GM10266 (cell line): ENCODE measurements around the gene HPCAL4.
A peak's percentile ranks its signal among the peaks of the same experiment; 100 is the strongest.

ENCODE experiments used
- DNase-seq: peaks from one replicate; pipeline ENCODE4 v3.0.0; 2012; ENCODE audit errors: extremely low spot score
- TF ChIP-seq, protein P1 (sequence below): IDR thresholded peaks from 2 replicates; pipeline ENCODE4 v1.5.1; 2012; ENCODE audit warnings: mild to moderate bottlenecking, low read depth; ENCODE audit not compliant: control insufficient read depth, insufficient read depth; ENCODE audit errors: missing control alignments

The HPCAL4 gene

GRCh38 chr1:39679821-39680220, 11.4 kb downstream of the HPCAL4 start:
- TF ChIP-seq, protein P1, sequence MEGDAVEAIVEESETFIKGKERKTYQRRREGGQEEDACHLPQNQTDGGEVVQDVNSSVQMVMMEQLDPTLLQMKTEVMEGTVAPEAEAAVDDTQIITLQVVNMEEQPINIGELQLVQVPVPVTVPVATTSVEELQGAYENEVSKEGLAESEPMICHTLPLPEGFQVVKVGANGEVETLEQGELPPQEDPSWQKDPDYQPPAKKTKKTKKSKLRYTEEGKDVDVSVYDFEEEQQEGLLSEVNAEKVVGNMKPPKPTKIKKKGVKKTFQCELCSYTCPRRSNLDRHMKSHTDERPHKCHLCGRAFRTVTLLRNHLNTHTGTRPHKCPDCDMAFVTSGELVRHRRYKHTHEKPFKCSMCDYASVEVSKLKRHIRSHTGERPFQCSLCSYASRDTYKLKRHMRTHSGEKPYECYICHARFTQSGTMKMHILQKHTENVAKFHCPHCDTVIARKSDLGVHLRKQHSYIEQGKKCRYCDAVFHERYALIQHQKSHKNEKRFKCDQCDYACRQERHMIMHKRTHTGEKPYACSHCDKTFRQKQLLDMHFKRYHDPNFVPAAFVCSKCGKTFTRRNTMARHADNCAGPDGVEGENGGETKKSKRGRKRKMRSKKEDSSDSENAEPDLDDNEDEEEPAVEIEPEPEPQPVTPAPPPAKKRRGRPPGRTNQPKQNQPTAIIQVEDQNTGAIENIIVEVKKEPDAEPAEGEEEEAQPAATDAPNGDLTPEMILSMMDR, result no peak
- no peak for DNase-seq

- no peak for DNase-seq
- TF ChIP-seq, protein P1, result no peak
These were observed 12.3 kb downstream of the HPCAL4 start for GRCh38 chr1:39678889-39679288.

DNA sequence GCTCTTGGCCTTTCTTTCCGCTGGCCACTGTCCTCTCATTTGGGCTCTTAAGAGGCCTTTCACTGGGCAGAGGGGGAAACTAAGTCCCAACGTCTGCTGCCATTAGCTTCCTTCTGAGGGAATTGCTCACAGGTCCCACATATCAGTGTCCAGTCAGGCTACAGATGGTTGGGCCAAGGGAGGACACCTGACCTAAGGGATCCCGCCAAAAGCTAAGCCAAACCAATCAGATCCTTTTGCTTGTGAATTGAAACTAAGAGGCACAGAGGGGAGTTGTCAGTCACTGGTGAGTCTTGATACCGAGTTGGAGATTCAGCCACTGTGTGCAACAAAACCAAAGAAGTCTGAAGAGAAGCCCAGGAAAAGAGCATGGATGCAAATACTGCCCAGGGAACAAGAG, 13.6 kb downstream of the HPCAL4 start:
- DNase-seq, result no peak
- TF ChIP-seq, protein P1, result no peak

DNA sequence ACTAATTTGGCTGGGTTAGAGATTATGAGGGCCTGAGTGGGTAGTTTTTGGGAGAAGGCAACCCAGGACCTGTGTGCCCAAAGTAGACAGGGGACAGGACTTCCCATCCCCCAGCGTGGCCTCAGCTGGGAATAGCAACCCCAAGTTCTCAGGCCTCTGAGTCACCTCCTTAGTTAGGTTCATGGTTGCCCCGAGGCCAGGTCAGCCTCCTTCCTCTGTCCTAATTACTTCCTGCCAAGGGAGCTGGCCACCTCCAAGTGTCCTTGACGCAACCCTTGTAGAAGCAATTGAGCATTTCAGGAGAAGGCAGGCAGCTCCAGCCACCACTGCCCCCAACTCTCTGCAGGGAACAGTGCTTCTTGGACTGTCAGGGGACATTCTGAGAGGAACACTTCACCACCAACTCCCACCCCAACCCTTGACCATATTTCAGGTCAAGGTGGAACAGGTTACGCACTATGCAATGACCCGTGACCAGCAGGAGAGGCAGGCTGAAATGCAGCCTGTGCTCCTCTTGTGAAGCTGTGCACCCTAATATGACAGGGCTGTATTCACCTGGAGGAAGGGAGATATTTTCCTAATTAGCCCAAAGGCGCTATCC, 14.2 kb downstream of the HPCAL4 start:
- TF ChIP-seq, protein P1, result no peak
- DNase-seq, result no peak

- TF ChIP-seq, protein P1, result no peak
- no peak for DNase-seq
These were observed 16.0 kb downstream of the HPCAL4 start for GRCh38 chr1:39675220-39675619.

GRCh38 chr1:39673215-39673614, 18.0 kb downstream of the HPCAL4 start:
- no peak for DNase-seq
- TF ChIP-seq, protein P1, result no peak

GRCh38 chr1:39672551-39672947, 18.7 kb downstream of the HPCAL4 start:
- DNase-seq, result peak; percentile 76
- TF ChIP-seq, protein P1, result peak; percentile 65
